H9 (cell line): Measurements from ENCODE around the gene TP73. TPM values are rescaled to one million over a fixed set of nuclear protein-coding genes. Genes with fewer than 3 reads are reported as not detected.

Source experiments
- DNase-seq: peaks from one replicate; pipeline ENCODE4 v3.0.0-alpha.2; 2017
- H2AFZ ChIP-seq: one replicate; pipeline ENCODE4 v1.6.1; 2013; ENCODE audit warnings: mild to moderate bottlenecking, low read length, control low read depth, moderate library complexity
- H2AK5ac ChIP-seq: 2 replicates; pipeline ENCODE4 v1.6.1; 2013; ENCODE audit warnings: low read length, control low read depth, mixed read lengths; ENCODE audit not compliant: insufficient read length
- H2BK120ac ChIP-seq: one replicate; pipeline ENCODE4 v1.6.1; 2013; ENCODE audit warnings: low read depth, mild to moderate bottlenecking, low read length, control low read depth, inconsistent platforms; ENCODE audit not compliant: poor library complexity, severe bottlenecking
- H2BK12ac ChIP-seq: 2 replicates; pipeline ENCODE4 v1.6.1; 2013; ENCODE audit warnings: low read length, control low read depth, mixed read lengths, low read depth; ENCODE audit not compliant: insufficient read length
- H2BK15ac ChIP-seq: 2 replicates; pipeline ENCODE4 v1.6.1; 2013; ENCODE audit warnings: low read depth, low read length, control low read depth
- H2BK20ac ChIP-seq: one replicate; pipeline ENCODE4 v1.6.1; 2013; ENCODE audit warnings: low read depth, mild to moderate bottlenecking, low read length, control low read depth, inconsistent platforms; ENCODE audit not compliant: poor library complexity, severe bottlenecking
- H2BK5ac ChIP-seq: 2 replicates; pipeline ENCODE4 v1.6.1; 2013; ENCODE audit warnings: low read length, control low read depth, mixed read lengths; ENCODE audit not compliant: insufficient read length
- H3K14ac ChIP-seq: 2 replicates; pipeline ENCODE4 v1.6.1; 2013; ENCODE audit warnings: low read length, control low read depth; ENCODE audit not compliant: insufficient read depth
- H3K18ac ChIP-seq: 2 replicates; pipeline ENCODE4 v1.6.1; 2013; ENCODE audit warnings: low read depth, mild to moderate bottlenecking, mixed read lengths, low read length, control low read depth; ENCODE audit not compliant: insufficient read length
- H3K23ac ChIP-seq: 2 replicates; pipeline ENCODE4 v1.6.1; 2013; ENCODE audit warnings: low read length, control low read depth, mixed read lengths, low read depth; ENCODE audit not compliant: insufficient read length
- H3K23me2 ChIP-seq: 2 replicates; pipeline ENCODE4 v1.6.1; 2013; ENCODE audit warnings: low read depth, mild to moderate bottlenecking, mixed read lengths, low read length, control low read depth; ENCODE audit not compliant: insufficient read length, poor library complexity, severe bottlenecking
- H3K27ac ChIP-seq: 2 replicates; pipeline ENCODE4 v1.5.1; 2013; ENCODE audit warnings: low read length, control low read depth, mixed read lengths, low read depth; ENCODE audit not compliant: insufficient read length
- H3K27me3 ChIP-seq: 2 replicates; pipeline ENCODE4 v1.6.1; 2013; ENCODE audit warnings: low read length, control low read depth, inconsistent platforms; ENCODE audit not compliant: insufficient read depth
- H3K4ac ChIP-seq: 2 replicates; pipeline ENCODE4 v1.6.1; 2013; ENCODE audit warnings: low read depth, mild to moderate bottlenecking, control low read depth, inconsistent platforms, low read length, moderate library complexity
- H3K4me1 ChIP-seq: 2 replicates; pipeline ENCODE4 v1.6.1; 2013; ENCODE audit warnings: low read length, control low read depth, inconsistent platforms; ENCODE audit not compliant: insufficient read depth
- H3K4me2 ChIP-seq: 2 replicates; pipeline ENCODE4 v1.6.1; 2013; ENCODE audit warnings: low read length, control low read depth, mixed read lengths; ENCODE audit not compliant: insufficient read length, insufficient read depth
- H3K56ac ChIP-seq: 2 replicates; pipeline ENCODE4 v1.6.1; 2013; ENCODE audit warnings: low read depth, mild to moderate bottlenecking, mixed read lengths, low read length, control low read depth; ENCODE audit not compliant: insufficient read length
- H3K79me1 ChIP-seq: 2 replicates; pipeline ENCODE4 v1.6.1; 2013; ENCODE audit warnings: low read depth, mild to moderate bottlenecking, moderate library complexity, low read length, control low read depth, inconsistent platforms; ENCODE audit not compliant: insufficient read depth, poor library complexity, severe bottlenecking
- H3K79me2 ChIP-seq: 2 replicates; pipeline ENCODE4 v1.6.1; 2013; ENCODE audit warnings: low read length, control low read depth, inconsistent platforms; ENCODE audit not compliant: insufficient read depth
- H3K9ac ChIP-seq: 2 replicates; pipeline ENCODE4 v1.6.1; 2013; ENCODE audit warnings: low read length, control low read depth, mixed read lengths; ENCODE audit not compliant: insufficient read length; ENCODE audit errors: extremely low read depth
- H3K9me3 ChIP-seq: one replicate; pipeline ENCODE4 v1.6.1; 2013; ENCODE audit warnings: low read depth, low read length, inconsistent platforms; ENCODE audit not compliant: control insufficient read depth
- H3T11ph ChIP-seq: one replicate; pipeline ENCODE4 v1.6.1; 2013; ENCODE audit warnings: mild to moderate bottlenecking, low read length, control low read depth, inconsistent platforms
- H4K20me1 ChIP-seq: one replicate; pipeline ENCODE4 v1.6.1; 2013; ENCODE audit not compliant: control insufficient read depth, insufficient read length, insufficient read depth
- H4K5ac ChIP-seq: 2 replicates; pipeline ENCODE4 v1.6.1; 2013; ENCODE audit warnings: low read depth, mild to moderate bottlenecking, mixed read lengths, low read length, control low read depth; ENCODE audit not compliant: insufficient read length
- H4K8ac ChIP-seq: replicated peaks from 2 replicates; pipeline ENCODE4 v1.6.1; 2013; ENCODE audit warnings: low read length, control low read depth, mixed read lengths, low read depth; ENCODE audit not compliant: insufficient read length
- H4K91ac ChIP-seq: 2 replicates; pipeline ENCODE4 v1.6.1; 2013; ENCODE audit warnings: low read depth, mild to moderate bottlenecking, moderate library complexity, mixed read lengths, low read length, control low read depth; ENCODE audit not compliant: insufficient read length
- H3K27ac Mint-ChIP-seq, 3 experiments: 2 replicates in 2 of 3; 3 replicates in 1 of 3; pipeline ENCODE4 v1.8.0; 2020 to 2021; ENCODE audit warnings: mixed read lengths in 3 of 3, mild to moderate bottlenecking in 1 of 3, moderate library complexity in 1 of 3
- H3K27me3 Mint-ChIP-seq: 2 replicates; pipeline ENCODE4 v1.8.0; 2021; ENCODE audit warnings: low read depth, mild to moderate bottlenecking, moderate library complexity, mixed read lengths
- H3K36me3 Mint-ChIP-seq, 3 experiments: 2 replicates in 2 of 3; 3 replicates in 1 of 3; pipeline ENCODE4 v1.8.0; 2020 to 2021; ENCODE audit warnings: low read depth in 3 of 3, mixed read lengths in 3 of 3; ENCODE audit not compliant: insufficient read depth in 1 of 3
- H3K4me1 Mint-ChIP-seq, 2 experiments: 2 replicates each; pipeline ENCODE4 v1.8.0; 2020; ENCODE audit warnings: mixed read lengths in 2 of 2
- H3K4me3 Mint-ChIP-seq, 2 experiments: 2 replicates in 1 of 2; 3 replicates in 1 of 2; pipeline ENCODE4 v1.8.0; 2020 to 2021; ENCODE audit warnings: mild to moderate bottlenecking in 2 of 2, mixed read lengths in 2 of 2, moderate library complexity in 1 of 2
- H3K9me3 Mint-ChIP-seq, 2 experiments: 2 replicates in 1 of 2; 3 replicates in 1 of 2; pipeline ENCODE4 v1.8.0; 2020; ENCODE audit warnings: mild to moderate bottlenecking in 2 of 2, mixed read lengths in 2 of 2, moderate library complexity in 1 of 2
- CTCF ChIP-seq: fragments of 200-600 bp; sonication (generic); conservative IDR thresholded peaks from 3 replicates; pipeline ENCODE4 v1.8.0; 2021; ENCODE audit warnings: antibody characterized with exemption, mild to moderate bottlenecking
- WGBS: extraction: QIAGEN DNeasy Blood & Tissue Kit; methylation state at CpG from one replicate; pipeline ENCODE4 v1.1.7; 2013; ENCODE audit warnings: missing lambda C conversion rate, low lambda C conversion rate, mixed read lengths; ENCODE audit not compliant: insufficient read length; ENCODE audit errors: extremely low coverage; 5-methylcytosine and 5-hydroxymethylcytosine counted together
- total RNA-seq: library from RNA; stranded (reverse); gene quantifications from 2 replicates; pipeline ENCODE4 v1.2.1, GENCODE V29; 2021

The TP73 gene
- total RNA-seq, 1 experiment from 2014 or later = 4.7 TPM

- no peak overlapping the region for H3K9ac ChIP-seq
- no peak overlapping the region for H2BK120ac ChIP-seq
- no peak overlapping the region for H2BK12ac ChIP-seq
- no peak overlapping the region for H2BK5ac ChIP-seq
- H3K36me3 Mint-ChIP-seq = no peaks in the 10 kb centered on the region
- no peak overlapping the region for H3K27ac Mint-ChIP-seq
- no peak overlapping the region for H4K91ac ChIP-seq
- H2BK20ac ChIP-seq = no peak overlapping the region
- peaks cover 53% of the 10 kb centered on the region for H3K27me3 Mint-ChIP-seq
- H3K4ac ChIP-seq = no peak overlapping the region
- WGBS = no CpG with 5 or more reads among the region's 16 CpGs
- H3K56ac ChIP-seq = no peak overlapping the region
- no peaks in the 10 kb centered on the region for H4K20me1 ChIP-seq
- H2AK5ac ChIP-seq = no peak overlapping the region
- no peak overlapping the region for H3T11ph ChIP-seq
- no peaks in the 10 kb centered on the region for H3K4me1 ChIP-seq
- H3K18ac ChIP-seq = no peak overlapping the region
- H3K79me1 ChIP-seq = no peaks in the 10 kb centered on the region
- peaks cover 11 to 26% of the 10 kb centered on the region in 2 experiments for H3K4me1 Mint-ChIP-seq
- DNase-seq = no peak
- no peaks in the 10 kb centered on the region for H3K79me2 ChIP-seq
- no peak overlapping the region for H3K23ac ChIP-seq
- H3K4me3 Mint-ChIP-seq = no peak overlapping the region
- H3K23me2 ChIP-seq = no peaks in the 10 kb centered on the region
- H2AFZ ChIP-seq = no peak overlapping the region
- no peak overlapping the region for H4K8ac ChIP-seq
- H3K4me2 ChIP-seq = no peak overlapping the region
- no peaks in the 10 kb centered on the region for H3K9me3 Mint-ChIP-seq
- no peaks in the 10 kb centered on the region for H3K9me3 ChIP-seq
- H2BK15ac ChIP-seq = no peak overlapping the region
- H3K27me3 ChIP-seq = no peaks in the 10 kb centered on the region; the same call in 1 of the 2 replicates
- TF ChIP-seq CTCF = no peak
- no peak overlapping the region for H3K14ac ChIP-seq
- H4K5ac ChIP-seq = no peak overlapping the region
- no peak overlapping the region for H3K27ac ChIP-seq
These were observed 9.9 kb downstream of the TP73 start for GRCh38 chr1:3662080-3662671.
